Fibroblast of lung (primary cell): ENCODE data around the gene TAS1R3. TPM values are rescaled to one million over a fixed set of nuclear protein-coding genes. Genes with fewer than 3 reads are reported as not detected.
A peak's percentile ranks its signal among the peaks of the same experiment; 100 is the strongest.

Experiments
- DNase-seq, 2 donors: peaks; one replicate each; pipeline versions ENCODE4 v3.0.0 to v3.0.0-alpha.2; 2010; ENCODE audit warnings: low read depth in 2 of 2
- H2AFZ ChIP-seq: 2 replicates; pipeline ENCODE4 v1.5.1; 2012; ENCODE audit warnings: low read length, control low read depth, inconsistent platforms
- H3K27ac ChIP-seq: 2 replicates; pipeline ENCODE4 v1.5.1; 2011; ENCODE audit warnings: low read length, control low read depth; ENCODE audit not compliant: insufficient read depth
- H3K27me3 ChIP-seq: 2 replicates; pipeline ENCODE4 v1.5.1; 2011; ENCODE audit warnings: mild to moderate bottlenecking, low read length; ENCODE audit not compliant: control insufficient read depth, insufficient read depth
- H3K36me3 ChIP-seq: 2 replicates; pipeline ENCODE4 v1.5.1; 2011; ENCODE audit warnings: low read length; ENCODE audit not compliant: control insufficient read depth, insufficient read depth
- H3K4me1 ChIP-seq: 2 replicates; pipeline ENCODE4 v1.5.1; 2011; ENCODE audit warnings: low read length; ENCODE audit not compliant: control insufficient read depth, insufficient read depth; ENCODE audit errors: extremely low read depth
- H3K4me2 ChIP-seq: 2 replicates; pipeline ENCODE4 v1.5.1; 2011; ENCODE audit warnings: low read length, control low read depth; ENCODE audit not compliant: insufficient read depth; ENCODE audit errors: extremely low read depth
- H3K4me3 ChIP-seq, 4 experiments: fragments of 200-600 bp in 1 of 4; sonication (generic) in 1 of 4; replicated peaks in 1 of 4; 2 replicates each; pipeline ENCODE4 v1.5.1; 2011 to 2016; ENCODE audit warnings: low read length in 4 of 4, low read depth in 3 of 4, mild to moderate bottlenecking in 3 of 4, control low read depth in 2 of 4, inconsistent platforms in 1 of 4, mixed read lengths in 1 of 4; ENCODE audit not compliant: insufficient read depth in 1 of 4; ENCODE audit errors: control extremely low read depth in 1 of 4
- H3K79me2 ChIP-seq: 2 replicates; pipeline ENCODE4 v1.5.1; 2012; ENCODE audit warnings: mild to moderate bottlenecking, low read length, inconsistent platforms; ENCODE audit not compliant: control insufficient read depth, insufficient read depth
- H3K9ac ChIP-seq: 2 replicates; pipeline ENCODE4 v1.5.1; 2011; ENCODE audit warnings: mild to moderate bottlenecking, low read length, control low read depth; ENCODE audit not compliant: insufficient read depth
- H3K9me3 ChIP-seq: 2 replicates; pipeline ENCODE4 v1.5.1; 2012; ENCODE audit warnings: low read depth, low read length; ENCODE audit not compliant: control insufficient read depth, insufficient read depth
- H4K20me1 ChIP-seq: 2 replicates; pipeline ENCODE4 v1.5.1; 2011; ENCODE audit warnings: low read length; ENCODE audit not compliant: control insufficient read depth, insufficient read depth; ENCODE audit errors: extremely low read depth
- EZH2 ChIP-seq: IDR thresholded peaks from 2 replicates; pipeline ENCODE4 v1.5.1; 2012; ENCODE audit warnings: low read length, control low read depth, mild to moderate bottlenecking; ENCODE audit errors: missing control alignments
- polyA plus RNA-seq, 2 donors: library from polyadenylated mRNA; depleted of rRNA in 1 of 2; stranded (reverse) in 1 of 2; unstranded in 1 of 2; fragments of >200 nt; gene quantifications; 2 replicates each; pipeline ENCODE4 v1.2.1, GENCODE V29; 2011 to 2012; ENCODE audit warnings: missing spikeins in 1 of 2
- total RNA-seq: library from RNA; depleted of rRNA; stranded (reverse); fragments of >200 nt; gene quantifications from 2 replicates; pipeline ENCODE4 v1.2.1, GENCODE V29; 2014
- TF ChIP-seq, protein P1 (sequence below), 2 donors: IDR thresholded peaks in 1 of 2; conservative IDR thresholded peaks in 1 of 2; 1 replicate in 1 of 2; 2 replicates in 1 of 2; pipeline ENCODE4 v1.5.1; 2011 to 2012; ENCODE audit warnings: low read length in 2 of 2, control low read depth in 1 of 2, inconsistent platforms in 1 of 2, low read depth in 1 of 2, mild to moderate bottlenecking in 1 of 2

TAS1R3 gene
- total and polyA plus RNA-seq, 2 donors (not counting 1 experiment from before 2014, with no cell fraction given), result 0.02 to 0.17 TPM

DNA sequence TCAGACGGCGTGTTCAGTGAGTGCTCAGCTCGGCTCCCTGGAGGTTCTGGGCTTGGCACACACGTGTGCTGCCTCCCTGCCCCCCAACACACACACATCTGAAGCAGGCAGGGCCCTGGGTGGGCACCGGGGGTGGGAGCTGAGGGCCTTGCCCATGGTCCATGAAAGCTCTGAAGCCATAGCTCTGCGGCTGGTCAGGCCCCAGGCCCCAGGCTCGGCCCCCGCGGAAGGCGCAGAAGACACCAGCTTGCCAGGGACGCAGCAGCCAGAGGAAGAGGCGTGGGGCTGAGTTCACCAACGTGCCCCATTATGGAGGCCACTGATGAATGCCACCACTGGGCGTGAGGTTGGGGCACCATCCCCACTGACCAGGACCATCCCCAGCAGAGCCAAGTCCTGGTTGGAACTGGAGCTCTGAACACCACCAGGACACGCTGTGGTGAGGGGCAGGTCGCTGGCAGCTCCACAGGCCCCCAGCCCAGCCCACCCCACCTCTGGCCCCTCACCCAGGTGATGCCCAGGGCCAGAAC, 39.8 kb downstream of the TAS1R3 start:
- peaks cover 13% of the 10 kb centered on the region for H3K36me3 ChIP-seq
- H2AFZ ChIP-seq, result no peak overlapping the region
- no peaks in the 10 kb centered on the region for H3K27me3 ChIP-seq
- no peak overlapping the region for H3K9ac ChIP-seq
- H3K27ac ChIP-seq, result no peak overlapping the region
- no peak overlapping the region for H3K4me2 ChIP-seq
- peaks cover 13% of the 10 kb centered on the region for H3K4me1 ChIP-seq
- H3K9me3 ChIP-seq, result peaks cover 4% of the 10 kb centered on the region
- peaks cover 26% of the 10 kb centered on the region for H3K79me2 ChIP-seq
- no peak for DNase-seq
- H4K20me1 ChIP-seq, result no peaks in the 10 kb centered on the region
- TF ChIP-seq, protein P1, sequence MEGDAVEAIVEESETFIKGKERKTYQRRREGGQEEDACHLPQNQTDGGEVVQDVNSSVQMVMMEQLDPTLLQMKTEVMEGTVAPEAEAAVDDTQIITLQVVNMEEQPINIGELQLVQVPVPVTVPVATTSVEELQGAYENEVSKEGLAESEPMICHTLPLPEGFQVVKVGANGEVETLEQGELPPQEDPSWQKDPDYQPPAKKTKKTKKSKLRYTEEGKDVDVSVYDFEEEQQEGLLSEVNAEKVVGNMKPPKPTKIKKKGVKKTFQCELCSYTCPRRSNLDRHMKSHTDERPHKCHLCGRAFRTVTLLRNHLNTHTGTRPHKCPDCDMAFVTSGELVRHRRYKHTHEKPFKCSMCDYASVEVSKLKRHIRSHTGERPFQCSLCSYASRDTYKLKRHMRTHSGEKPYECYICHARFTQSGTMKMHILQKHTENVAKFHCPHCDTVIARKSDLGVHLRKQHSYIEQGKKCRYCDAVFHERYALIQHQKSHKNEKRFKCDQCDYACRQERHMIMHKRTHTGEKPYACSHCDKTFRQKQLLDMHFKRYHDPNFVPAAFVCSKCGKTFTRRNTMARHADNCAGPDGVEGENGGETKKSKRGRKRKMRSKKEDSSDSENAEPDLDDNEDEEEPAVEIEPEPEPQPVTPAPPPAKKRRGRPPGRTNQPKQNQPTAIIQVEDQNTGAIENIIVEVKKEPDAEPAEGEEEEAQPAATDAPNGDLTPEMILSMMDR (conservative IDR thresholded peaks at IDR 0.05 in 1 of 2, IDR thresholded peaks at IDR 0.05 in 1 of 2; ENCODE audit: low read depth in 1 of 2, low read length in 2 of 2), result no peak
- TF ChIP-seq EZH2, result no peak
- no peak overlapping the region for H3K4me3 ChIP-seq

DNA sequence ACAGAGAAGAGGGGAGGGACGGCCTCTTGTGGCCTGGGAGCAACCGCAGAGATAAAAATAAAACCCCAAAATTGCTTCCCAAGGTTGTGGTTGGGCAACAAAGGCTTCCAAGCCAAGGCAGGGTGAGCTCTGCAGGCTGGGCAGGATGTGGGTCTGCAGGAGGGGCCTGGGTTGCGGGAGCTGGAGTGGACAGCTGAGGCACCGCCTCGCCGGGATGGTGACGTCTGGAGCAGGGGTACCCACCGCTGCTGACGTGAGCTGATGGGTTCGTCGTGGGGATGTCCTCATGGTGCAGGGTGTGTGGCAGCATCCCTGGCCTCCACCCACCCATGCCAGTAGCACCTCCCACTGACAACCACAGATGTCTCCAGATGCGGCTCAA, 40.3 kb downstream of the TAS1R3 start:
- Histone ChIP-seq H3K9me3 (peaks cover 4% of the 10 kb centered on the region), H3K4me1 (peaks cover 15% of the 10 kb centered on the region), H2AFZ (no peak overlapping the region), H3K4me3 (no peak overlapping the region), H3K27ac (peak overlapping the region; percentile 28), H4K20me1 (no peaks in the 10 kb centered on the region), H3K9ac (no peak overlapping the region), H3K36me3 (peaks cover 13% of the 10 kb centered on the region), H3K79me2 (peaks cover 26% of the 10 kb centered on the region), H3K4me2 (no peak overlapping the region), H3K27me3 (no peaks in the 10 kb centered on the region)
- TF ChIP-seq, protein P1 (conservative IDR thresholded peaks at IDR 0.05 in 1 of 2, IDR thresholded peaks at IDR 0.05 in 1 of 2; ENCODE audit: low read depth in 1 of 2, low read length in 2 of 2), result no peak
- TF ChIP-seq EZH2, result no peak
- DNase-seq, result no peak

DNA sequence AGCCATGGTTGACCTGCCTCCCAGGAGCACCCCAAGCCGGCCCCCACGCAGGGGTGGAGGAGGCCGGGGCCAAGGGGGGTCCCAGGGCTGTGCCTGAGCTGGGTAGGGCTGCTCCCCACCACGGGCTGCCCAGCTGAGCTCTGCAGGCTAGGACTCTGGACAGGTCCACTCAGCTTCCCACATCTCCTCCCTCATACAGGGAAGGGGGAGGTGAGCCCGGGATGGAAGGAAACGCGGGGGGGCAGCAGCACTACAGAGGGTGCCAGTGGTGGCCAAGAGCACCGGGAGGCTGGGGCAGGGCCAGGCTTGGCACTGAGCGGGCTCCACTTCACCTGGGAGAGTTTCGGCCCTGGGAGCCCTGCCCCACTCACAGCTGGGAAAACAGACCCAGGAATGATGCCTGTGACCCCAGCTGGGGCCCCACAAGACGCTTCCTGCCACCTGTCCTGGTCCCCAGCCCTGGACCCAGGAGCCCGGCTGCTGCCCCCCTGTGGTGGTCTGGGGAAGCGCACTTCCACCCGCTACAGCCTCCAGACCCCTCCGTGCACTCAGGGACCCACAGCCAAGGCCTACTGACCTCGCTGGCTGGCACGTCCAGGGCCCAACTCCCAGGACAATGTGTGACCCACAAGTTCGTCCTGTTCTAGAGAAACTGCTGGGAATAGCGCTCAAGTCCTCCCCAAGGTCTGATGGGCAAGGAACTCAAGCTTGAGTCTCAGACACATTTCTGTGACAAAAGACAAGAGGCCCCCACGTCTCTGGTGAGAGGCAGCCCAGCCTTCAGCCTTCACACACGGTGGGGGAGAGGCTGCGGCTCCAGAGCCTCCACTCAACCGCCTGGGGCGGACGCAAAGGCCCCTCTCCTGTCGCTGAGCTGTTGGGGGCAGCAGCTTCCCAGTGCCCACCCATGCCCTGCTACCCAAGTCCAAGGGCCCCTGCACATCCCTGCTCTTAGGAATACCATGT, 40.9 kb downstream of the TAS1R3 start:
- H3K9ac ChIP-seq, result no peak overlapping the region
- peak overlapping the region; percentile 28 for H3K27ac ChIP-seq
- peak; percentile 25 to 55 for DNase-seq
- H2AFZ ChIP-seq, result no peak overlapping the region
- H4K20me1 ChIP-seq, result no peaks in the 10 kb centered on the region
- H3K36me3 ChIP-seq, result peaks cover 17% of the 10 kb centered on the region
- peaks cover 15% of the 10 kb centered on the region for H3K4me1 ChIP-seq
- peaks cover 3% of the 10 kb centered on the region for H3K9me3 ChIP-seq
- no peak overlapping the region for H3K4me3 ChIP-seq
- H3K27me3 ChIP-seq, result no peaks in the 10 kb centered on the region
- TF ChIP-seq, protein P1 (conservative IDR thresholded peaks at IDR 0.05 in 1 of 2, IDR thresholded peaks at IDR 0.05 in 1 of 2; ENCODE audit: low read depth in 1 of 2, low read length in 2 of 2), result peak; percentile 82 to 84
- TF ChIP-seq EZH2, result no peak
- H3K4me2 ChIP-seq, result peak overlapping the region; percentile 54
- peaks cover 26% of the 10 kb centered on the region for H3K79me2 ChIP-seq
